ENCODE measurements around the gene XPR1.
A peak's percentile ranks its signal among the peaks of the same experiment; 100 is the strongest.

Gene XPR1

DNA sequence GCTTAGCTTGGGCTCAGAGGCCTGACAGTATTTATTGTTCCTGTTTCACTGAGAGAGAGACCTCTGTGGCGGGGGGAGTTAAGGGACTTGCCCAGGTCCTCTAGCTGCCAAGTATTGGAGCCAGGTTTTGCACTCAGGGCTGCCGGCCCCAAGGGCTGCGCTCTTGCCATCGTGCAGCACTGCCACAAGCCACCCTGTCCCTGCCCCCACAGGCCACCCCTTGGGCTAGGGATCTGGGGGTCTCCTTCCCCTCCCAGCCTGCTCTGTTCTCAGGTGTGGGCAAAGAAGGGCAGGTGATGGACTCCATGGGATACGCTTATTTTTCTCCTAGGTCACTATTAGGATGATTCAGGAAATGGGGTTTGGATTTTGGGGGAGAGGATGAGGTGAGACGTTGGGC, 289.6 kb downstream of the XPR1 start:
- Histone ChIP-seq H3K4me3 (no peak overlapping the region), H3K27ac (no peak overlapping the region)

DNA sequence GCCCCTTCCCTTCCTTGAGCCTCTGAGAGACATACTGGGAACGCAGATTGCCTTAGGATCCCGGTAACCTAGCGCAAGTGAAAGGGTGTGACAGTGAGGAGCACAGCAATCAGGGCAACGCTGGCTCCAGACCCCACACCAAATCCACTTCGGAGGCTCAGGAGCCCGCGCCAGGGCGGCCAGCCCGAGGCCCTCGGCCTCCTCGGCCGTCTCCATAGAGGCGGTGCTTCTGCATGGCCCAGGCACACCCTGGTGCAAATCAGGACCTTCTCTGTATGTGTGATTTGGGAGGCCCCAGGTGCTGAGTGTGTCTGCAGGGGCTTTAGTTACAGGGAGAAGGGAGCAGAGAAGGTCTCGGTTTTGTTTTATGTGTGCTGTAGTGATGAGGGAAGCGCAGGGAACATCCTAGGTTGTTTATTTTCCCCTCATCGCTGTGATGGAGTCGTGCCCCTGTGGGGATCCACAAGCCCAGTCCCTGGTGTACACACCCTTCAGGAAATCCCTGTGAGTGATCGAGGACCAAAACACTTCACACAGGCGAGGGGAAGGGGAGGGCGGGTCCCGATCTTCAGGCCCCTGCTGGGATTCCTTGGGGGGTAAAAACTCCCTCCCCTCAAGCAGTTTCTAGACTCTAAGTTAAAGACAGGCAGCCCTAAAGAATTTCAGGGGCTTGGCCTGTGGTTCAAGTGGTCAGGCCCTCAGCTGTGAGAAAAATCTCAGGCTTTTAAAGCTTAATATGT, 290.2 kb downstream of the XPR1 start:
- peak overlapping the region in 1 of 21 experiments; percentile 3 for H3K27ac ChIP-seq

DNA sequence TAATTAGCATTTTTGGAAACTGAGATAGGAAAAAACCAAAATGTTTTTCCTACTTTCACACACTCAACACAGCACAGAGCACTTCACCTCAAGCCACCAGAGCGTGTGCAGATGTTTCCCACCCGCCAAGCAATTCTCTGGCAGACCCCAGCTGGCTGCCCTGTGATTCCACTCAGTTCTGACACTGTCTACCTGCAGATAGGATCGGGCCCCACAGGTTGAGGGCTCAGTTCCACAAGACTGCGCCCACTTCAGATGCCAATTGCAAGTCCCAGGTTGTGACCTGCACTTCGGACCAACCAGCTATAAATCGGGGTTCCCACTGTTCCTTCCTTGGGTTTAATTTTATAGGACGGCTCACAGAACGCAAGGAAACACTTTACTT, 290.8 kb downstream of the XPR1 start:
- H3K4me3 ChIP-seq, result no peak overlapping the region
- H3K27ac ChIP-seq, result no peak overlapping the region

More for the DNA sequence above, 290.2 kb downstream of the XPR1 start:
- no peak overlapping the region for H3K4me3 ChIP-seq

DNA sequence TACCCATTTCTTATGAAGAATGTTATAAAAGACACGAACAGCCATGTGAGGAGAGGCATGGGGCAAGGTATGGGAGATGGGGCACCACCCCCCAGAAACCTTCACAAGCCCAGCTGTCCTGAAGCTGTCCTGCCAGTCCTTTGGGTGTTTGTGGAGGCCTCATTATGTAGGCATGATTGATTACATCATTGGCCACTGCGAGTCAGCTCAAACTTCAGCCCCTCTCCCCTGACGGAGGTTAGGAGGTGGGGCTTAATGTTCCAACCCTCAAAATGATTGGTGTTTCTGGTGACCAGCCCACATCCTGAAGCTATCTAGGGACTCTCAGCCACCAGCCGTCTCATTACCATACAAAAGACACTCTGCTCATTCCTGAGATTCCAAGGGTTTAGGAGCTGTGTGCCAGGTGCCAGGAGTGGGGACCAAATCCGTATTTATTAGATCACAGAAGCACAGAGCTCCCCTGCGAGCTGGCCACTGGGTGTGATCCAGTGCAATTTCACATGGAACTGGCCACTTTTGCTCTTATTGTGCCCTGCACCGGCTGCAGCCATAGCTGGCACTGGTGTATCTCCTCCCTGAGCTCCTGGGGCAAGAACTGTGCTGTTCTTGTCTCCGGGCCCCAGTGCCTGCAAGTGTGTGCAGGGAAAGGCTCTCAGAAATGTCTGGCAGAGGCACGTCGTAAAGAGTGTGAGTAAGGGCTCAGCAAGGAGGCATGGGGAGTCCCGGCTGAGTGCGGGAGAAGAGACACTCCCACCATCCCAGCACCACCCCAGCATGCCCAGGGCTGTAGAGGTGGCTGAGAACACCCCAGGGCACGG, 291.4 kb downstream of the XPR1 start:
- Histone ChIP-seq H3K4me3 (no peak overlapping the region), H3K27ac (peak overlapping the region in 1 of 21 experiments; percentile 23)

DNA sequence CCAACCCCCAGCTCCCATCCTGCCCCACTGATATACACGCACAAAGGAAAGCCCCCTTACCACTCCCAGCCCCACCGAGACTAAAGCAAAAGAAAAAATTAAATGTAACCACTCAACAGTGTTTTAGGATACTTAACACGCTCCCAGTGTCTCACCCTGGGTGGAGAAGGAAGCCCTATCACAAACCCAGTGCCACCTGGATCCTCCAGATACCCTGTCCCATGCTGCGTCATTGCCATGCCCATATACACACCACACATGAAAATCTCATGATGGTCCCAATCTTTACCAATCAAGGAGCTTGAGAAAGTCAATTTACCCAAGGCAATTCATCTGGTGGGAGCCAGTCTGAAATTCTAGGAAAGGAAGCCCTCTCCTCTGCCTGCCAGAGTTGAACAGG, 292.1 kb downstream of the XPR1 start:
- H3K27ac ChIP-seq, result no peak overlapping the region
- H3K4me3 ChIP-seq, result no peak overlapping the region

DNA sequence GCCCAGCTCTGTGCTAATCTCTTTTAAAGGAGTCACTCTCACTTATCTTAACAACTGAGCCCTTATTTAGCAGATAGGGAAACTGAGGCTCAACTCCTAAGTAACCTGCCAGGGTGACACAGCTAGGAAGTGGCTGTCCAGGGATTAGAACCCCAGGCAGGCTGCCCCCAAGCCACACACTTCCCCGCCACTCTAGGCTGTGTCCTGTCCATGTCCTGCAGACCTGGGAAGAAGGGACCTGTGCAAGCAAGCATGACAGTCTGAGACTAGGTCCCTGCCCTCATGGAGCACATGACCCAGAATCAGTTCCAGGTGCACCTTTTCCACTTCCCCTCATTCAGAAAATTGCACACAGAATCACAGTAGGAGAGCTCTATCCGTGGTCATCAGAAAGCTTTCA, 293.1 kb downstream of the XPR1 start:
- Histone ChIP-seq H3K4me3 (no peak overlapping the region), H3K27ac (no peak overlapping the region)

DNA sequence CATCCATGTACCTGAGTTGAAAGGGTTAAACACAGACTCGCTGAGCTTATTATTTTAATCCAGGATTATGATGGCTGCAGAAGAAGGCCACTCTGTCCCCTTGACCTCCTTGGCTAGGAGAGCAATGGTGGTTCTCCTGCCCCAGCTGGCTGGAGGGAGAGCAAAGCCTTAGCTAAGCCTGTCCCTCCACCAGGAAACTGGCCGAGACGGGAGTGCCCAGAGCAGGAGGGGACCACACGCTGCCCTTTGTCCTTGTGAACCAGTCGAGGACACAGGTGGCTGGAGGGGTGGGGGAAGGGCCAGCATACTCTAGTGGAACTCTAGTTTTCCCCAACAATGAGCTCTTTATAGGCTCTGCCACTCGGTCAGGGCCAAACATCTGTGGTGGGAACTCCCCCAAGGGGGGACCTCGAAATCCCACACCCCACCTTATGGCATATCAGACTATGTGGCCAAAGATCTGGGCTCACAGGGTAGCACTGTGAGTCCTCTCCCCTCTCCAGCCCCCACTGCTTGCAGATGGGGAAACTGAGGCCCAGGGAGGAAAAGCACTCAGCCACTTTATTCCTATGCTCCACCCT, 293.7 kb downstream of the XPR1 start:
- peak overlapping the region in 4 of 21 experiments; percentile 6 to 56 (median 36) for H3K27ac ChIP-seq

DNA sequence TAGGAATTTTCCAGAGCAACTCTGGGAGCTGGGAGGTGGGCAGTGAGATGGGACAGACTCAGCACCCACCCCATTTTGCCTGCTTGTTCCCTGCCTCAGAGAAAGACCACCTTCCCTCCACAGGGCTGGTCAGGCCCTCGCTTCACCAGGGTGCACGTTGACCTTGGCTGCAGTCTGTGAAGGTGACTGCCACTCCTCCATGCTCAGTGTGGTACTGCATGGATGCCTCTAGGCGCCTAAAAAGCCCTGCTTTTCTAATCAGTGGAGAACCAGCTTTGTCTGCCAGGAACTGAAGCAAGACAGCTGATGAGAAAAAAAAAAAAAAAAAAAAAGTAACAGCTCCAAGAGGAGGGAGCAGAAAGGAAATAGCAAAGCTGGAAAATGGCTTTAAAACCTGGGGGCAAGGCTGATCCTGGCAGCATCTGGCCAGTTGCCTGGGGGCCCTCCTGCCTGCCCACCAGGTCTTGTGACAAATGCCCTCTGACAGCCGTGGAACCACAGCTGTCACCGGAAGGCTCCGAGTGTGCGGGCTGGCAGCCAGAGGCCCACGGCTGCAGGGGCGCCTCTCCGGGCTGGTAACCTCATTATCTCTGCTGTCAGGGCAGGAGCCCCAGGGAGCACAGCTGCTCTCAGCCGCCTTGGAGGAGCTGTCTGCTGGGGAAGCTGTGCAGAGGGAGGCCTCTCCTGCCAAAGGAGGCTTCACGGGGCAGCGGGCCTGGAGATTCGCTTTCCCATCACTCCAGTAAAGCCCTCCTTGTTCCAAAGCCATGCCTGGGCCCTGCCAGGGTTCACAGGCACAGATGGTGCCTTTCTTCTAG, 294.6 kb downstream of the XPR1 start:
- no peak overlapping the region for H3K4me3 ChIP-seq

More for the DNA sequence above, 293.7 kb downstream of the XPR1 start:
- H3K4me3 ChIP-seq, result no peak overlapping the region

DNA sequence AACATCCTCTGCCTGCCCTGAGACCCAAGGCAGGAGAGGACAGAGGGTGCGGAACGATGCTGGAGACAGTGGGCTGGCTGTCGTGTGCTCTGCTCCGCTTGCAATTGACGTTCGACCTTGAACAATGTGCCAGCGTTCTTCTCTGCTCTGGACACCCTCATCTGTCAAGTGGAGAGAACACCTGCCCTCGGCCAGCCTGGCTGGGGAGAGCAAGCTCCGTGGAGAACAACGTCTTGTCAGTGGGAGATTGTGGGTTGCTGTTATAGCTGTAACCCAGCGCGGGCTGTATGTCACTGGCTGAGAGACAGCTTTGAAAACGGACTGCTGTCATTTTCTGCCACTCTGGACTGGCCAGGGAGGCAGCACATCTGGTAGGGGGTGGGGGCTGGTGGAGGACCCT, 295.5 kb downstream of the XPR1 start:
- H3K4me3 ChIP-seq, result no peak overlapping the region
- peak overlapping the region in 6 of 21 experiments; percentile 10 to 56 (median 44) for H3K27ac ChIP-seq

More for the DNA sequence above, 294.6 kb downstream of the XPR1 start:
- H3K27ac ChIP-seq, result peak overlapping the region in 10 of 21 experiments; percentile 6 to 56 (median 33)

DNA sequence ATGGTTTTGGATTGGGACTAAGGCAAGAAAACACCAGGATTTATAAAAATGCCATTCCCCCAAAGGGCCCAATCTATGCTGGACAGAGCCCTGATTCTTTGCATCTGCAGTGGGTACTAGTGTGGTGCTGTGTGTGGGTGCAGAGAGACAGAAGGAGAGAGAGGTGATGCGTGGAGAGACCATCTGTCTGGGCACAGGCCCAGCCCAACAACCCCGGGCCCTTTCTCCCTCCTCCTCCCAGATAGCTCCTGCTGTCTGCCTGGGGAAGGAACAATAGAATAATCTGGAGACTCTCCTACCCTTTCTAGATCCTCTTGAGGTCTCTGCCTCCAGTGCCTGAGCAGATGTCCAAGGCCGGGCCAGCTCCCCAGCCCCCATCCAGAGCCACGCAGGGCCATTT, 296.0 kb downstream of the XPR1 start:
- H3K27ac ChIP-seq, result peak overlapping the region in 1 of 21 experiments; percentile 56
- H3K4me3 ChIP-seq, result no peak overlapping the region

DNA sequence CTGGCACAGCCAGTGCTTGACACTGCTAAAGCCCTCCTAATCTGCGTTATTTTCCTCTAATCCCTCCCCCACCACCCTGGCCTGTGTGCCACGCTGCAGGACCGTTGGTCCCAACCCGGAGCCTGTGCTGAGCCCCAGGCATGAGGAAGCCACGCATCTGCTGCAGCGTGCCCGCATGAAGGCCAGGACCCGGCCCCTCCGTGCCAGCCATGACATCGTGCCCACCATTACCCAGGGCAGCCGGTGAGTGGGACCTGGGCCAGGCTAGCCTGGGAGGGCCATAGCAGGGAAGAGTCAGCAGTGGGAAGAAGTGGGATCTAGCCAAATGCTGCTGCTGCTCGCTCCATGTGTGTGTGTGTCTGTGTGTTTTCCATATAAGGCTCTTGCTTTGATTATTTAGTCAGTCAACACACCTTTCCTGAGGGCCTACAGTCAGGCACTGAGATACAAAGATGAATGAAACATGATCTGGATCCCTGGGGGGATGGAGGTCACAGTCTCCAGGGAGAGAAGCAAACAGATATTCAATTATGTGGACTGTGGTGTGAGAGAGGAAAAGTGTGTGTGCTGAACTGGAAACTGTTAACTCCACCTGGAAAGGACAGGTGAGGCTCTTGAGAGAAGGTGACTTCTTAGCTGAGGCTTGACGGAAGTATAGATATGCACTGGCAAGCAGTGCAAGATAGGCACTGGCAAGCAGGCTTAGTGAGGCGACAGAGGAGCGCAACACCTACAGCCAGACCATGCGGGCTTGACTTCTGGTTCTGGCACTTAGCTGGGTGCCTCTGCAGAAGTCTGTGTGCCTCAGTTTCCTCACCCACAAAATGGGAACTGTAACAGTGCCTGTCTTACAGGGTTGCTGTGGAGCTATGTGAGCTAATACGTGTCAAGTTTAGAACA, 296.8 kb downstream of the XPR1 start:
- Histone ChIP-seq H3K27ac (no peak overlapping the region), H3K4me3 (no peak overlapping the region)

DNA sequence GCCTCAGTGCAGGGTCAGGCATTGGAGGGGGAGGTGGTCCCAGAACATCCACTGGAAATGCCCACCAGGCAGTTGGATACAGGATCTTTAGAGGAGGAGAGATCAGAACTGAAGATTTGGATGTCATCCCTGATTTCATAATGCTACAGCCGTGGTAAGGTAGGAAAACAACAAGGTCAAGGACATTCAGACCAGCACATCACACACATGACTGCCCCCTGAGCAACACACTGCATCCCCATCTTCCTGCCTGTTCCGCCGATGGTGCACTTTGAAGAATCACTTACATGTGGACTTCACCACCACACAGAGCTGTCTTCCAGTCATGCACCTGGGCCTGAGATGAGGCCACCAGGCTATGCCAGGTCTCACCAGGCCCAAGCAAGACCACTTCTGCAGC, 297.6 kb downstream of the XPR1 start:
- no peak overlapping the region for H3K4me3 ChIP-seq
- H3K27ac ChIP-seq, result no peak overlapping the region

DNA sequence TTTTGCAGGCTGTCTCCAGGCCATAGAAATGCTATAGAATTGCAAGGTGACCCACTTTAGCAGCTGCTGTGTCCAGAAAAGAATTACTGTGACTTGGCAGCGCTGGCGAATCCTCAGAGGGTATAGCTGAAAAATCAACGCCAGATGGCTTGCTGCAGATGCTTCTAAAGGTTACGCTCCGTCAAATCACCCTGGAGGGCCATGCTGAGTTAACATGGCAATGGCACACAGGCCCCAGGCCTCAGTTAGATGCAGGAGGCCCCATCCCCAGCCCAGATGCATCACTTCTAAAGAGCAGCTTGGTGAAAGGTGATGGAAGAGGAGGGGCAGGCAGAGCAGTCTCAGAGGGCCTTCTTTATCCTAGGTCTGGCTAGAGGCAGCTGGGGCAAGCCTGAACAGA, 298.9 kb downstream of the XPR1 start:
- no peak overlapping the region for H3K27ac ChIP-seq
- H3K4me3 ChIP-seq, result no peak overlapping the region

DNA sequence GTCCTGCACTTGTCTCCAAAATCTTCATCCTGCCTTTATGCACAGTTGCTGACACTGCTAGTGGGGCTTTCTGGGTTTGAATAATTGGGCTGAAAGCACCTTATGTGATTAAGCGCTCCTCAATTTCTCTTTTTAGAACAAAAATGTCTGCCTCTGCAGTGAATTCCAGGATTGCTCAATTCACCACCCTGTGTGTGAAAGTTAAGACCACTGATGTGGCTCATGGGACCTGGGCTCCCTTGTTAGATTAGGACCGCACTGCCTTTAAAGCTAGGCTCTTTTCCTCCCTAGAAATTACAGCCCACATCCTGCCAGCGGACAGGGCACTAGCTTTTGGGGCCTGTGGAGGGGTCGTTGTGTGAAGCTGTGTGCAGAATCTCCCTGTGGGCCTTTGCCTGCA, 299.7 kb downstream of the XPR1 start:
- H3K27ac ChIP-seq, result no peak overlapping the region
- no peak overlapping the region for H3K4me3 ChIP-seq

DNA sequence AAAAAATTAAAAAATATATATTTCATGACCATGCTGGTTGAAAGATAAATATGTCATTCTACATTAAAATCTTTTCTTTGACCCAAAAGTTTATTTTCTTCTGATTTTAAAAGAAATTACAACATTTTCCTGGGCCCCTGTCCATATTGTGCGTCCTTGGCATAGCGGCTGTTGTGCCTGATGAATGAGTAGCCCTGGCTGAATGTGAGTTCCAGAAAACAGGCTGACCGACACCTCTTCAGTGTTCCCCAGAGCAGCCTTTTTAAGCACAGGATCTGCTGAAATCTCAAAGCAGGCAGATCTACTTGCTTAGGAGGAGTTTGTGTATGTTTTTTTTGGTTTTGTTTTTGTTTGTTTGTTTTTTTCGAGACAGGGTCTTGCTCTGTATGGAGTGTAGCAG, 300.6 kb downstream of the XPR1 start:
- no peak overlapping the region for H3K4me3 ChIP-seq
- no peak overlapping the region for H3K27ac ChIP-seq

DNA sequence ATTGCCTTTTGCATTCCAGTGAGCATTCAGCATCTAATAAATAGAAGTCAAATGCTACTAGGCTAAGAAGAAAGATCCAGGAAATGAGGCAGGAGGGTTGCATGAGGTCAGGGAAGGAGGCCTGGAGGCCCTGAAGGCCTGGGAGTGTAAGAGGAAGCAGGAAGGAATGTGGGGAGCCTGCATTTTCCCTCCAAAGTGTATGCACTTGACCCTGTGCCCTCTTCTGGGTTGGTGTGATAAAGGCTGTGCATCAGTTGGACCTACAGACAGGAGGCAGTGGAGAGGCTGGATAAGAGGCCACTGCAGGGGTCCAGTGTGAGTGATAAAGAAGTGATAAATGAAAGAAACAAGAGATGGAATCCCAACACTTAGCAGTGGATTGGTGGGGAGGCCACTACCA, 301.3 kb downstream of the XPR1 start:
- Histone ChIP-seq H3K4me3 (no peak overlapping the region), H3K27ac (no peak overlapping the region)

DNA sequence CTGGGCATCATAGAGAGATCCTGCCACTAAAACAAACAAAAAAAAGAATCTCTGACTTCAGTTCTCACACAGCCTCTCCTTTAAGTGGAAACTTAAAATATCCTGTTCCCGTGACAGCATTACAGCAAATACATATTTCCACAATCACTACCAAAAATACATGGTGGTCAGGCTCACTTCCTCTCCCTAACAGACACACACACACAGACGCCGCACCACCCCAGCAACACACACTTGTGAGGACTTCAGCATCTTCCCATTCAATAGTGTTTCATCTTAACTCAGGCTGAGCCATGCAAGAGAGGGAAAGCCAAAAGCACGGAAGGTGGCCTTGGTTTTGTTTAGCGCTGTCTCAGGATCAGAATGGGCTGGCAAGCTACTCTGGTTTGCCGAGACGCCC, 302.7 kb downstream of the XPR1 start:
- no peak overlapping the region for H3K27ac ChIP-seq
- no peak overlapping the region for H3K4me3 ChIP-seq

DNA sequence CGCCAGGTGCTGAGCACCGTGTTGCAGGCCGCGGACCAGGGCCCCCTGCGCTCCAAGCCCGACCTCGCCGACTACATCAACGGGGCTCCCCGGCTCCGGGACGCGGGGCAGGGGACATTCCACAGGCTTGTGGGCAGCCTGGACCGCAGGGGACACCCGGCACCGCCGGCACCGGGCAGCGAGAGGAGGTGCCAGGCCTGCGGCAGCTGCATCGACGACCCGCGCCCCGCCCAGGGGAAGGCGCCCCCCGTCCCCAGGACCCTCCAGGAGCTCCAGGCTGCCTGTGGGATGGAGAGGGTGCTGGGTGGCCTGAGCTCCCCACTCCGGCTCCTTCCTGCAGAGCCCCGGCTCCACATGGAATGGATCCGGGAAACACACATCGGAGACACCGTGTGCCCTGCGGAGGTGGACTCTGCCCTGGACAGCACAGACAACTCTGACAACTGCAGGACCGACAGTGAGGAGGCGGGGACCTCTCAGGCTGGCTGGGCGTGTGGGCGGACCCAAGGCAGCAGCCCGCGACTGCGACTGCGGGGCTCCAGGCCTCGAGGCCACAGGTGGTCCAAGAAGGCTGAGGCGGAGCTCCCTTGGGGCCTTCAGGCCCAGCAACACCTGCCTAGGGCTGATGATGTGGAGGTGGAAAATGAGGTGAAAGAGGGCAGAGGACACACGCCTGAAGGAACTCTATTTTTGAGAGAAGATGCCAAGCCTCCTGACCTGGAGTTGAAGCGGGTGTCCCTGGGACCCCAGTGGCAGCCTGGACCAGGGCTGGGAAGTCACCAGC, 303.7 kb downstream of the XPR1 start:
- Histone ChIP-seq H3K27ac (no peak overlapping the region), H3K4me3 (no peak overlapping the region)

All from skin epidermis (tissue), 12 donors.